Lung (tissue), 12 donors: ENCODE results near the gene SPSB4. TPM values are rescaled to one million over a fixed set of nuclear protein-coding genes. Genes with fewer than 3 reads are reported as not detected.

Experiments used
- ATAC-seq: fragments of 200-7000 bp; cut with Tn5 transposase; one replicate; pipeline ENCODE4 v1.9.1; 2020; ENCODE audit warnings: moderate number of reproducible peaks; ENCODE audit not compliant: insufficient read depth, low FRiP score
- DNase-seq, 3 donors: peaks; one replicate each; pipeline ENCODE4 v3.0.0-alpha.2; 2013 to 2017
- H3K27ac ChIP-seq, 2 donors: one replicate each; pipeline ENCODE4 v1.5.1; 2013; ENCODE audit warnings: mild to moderate bottlenecking in 2 of 2, moderate library complexity in 2 of 2, control low read depth in 1 of 2, inconsistent platforms in 1 of 2, low read depth in 1 of 2, low read length in 1 of 2
- H3K27me3 ChIP-seq, 3 donors: one replicate each; pipeline ENCODE4 v1.5.1; 2013; ENCODE audit warnings: low read length in 2 of 3; ENCODE audit not compliant: control insufficient read depth in 3 of 3, insufficient read depth in 3 of 3
- H3K36me3 ChIP-seq, 4 donors: one replicate each; pipeline ENCODE4 v1.5.1; 2013; ENCODE audit warnings: low read length in 4 of 4, mild to moderate bottlenecking in 1 of 4, moderate library complexity in 1 of 4; ENCODE audit not compliant: control insufficient read depth in 4 of 4, insufficient read depth in 4 of 4
- H3K4me1 ChIP-seq, 5 donors: one replicate each; pipeline ENCODE4 v1.5.1; 2013; ENCODE audit warnings: low read length in 5 of 5, mild to moderate bottlenecking in 2 of 5, moderate library complexity in 1 of 5; ENCODE audit not compliant: control insufficient read depth in 5 of 5, insufficient read depth in 5 of 5
- H3K4me3 ChIP-seq: one replicate; pipeline ENCODE4 v1.5.1; 2013; ENCODE audit warnings: mild to moderate bottlenecking, control low read depth, moderate library complexity
- H3K9ac ChIP-seq, 2 donors: one replicate each; pipeline ENCODE4 v1.5.1; 2013; ENCODE audit warnings: low read length in 2 of 2, control low read depth in 1 of 2; ENCODE audit not compliant: insufficient read depth in 1 of 2
- H3K9me3 ChIP-seq, 4 donors: one replicate each; pipeline ENCODE4 v1.5.1; 2013; ENCODE audit warnings: low read length in 3 of 4, mild to moderate bottlenecking in 1 of 4, moderate library complexity in 1 of 4; ENCODE audit not compliant: control insufficient read depth in 4 of 4, insufficient read depth in 3 of 4
- WGBS, 2 donors: extraction: QIAGEN DNeasy Blood & Tissue Kit; methylation state at CpG; one replicate each; pipeline ENCODE4 v1.1.7; 2013; 5-methylcytosine and 5-hydroxymethylcytosine counted together
- polyA plus RNA-seq, 2 donors: library from polyadenylated mRNA; stranded (reverse); fragments of 200-250 nt; gene quantifications; one replicate each; pipeline ENCODE4 v1.2.1, GENCODE V29; 2013
- total RNA-seq, 2 donors: library from RNA; depleted of rRNA in 1 of 2; stranded (reverse); fragments of >200 nt in 1 of 2; gene quantifications; one replicate each; pipeline ENCODE4 v1.2.1, GENCODE V29; 2014 to 2021
- TF ChIP-seq, protein P1 (sequence below): IDR thresholded peaks from 2 replicates; pipeline ENCODE4 v1.5.1; 2012; ENCODE audit warnings: mild to moderate bottlenecking; ENCODE audit errors: control extremely low read depth, extremely low read depth
- donor health status: control.
- donor health status: control.
- donor health status: Bipolar disorder and iron deficiency.
- donor health status: healthy.
- donor health status: DM: yes; HTN: yes; CAD: no.

The SPSB4 gene
- total and polyA plus RNA-seq, 4 donors = 0.25 to 4.4 (median 1.5) TPM

DNA sequence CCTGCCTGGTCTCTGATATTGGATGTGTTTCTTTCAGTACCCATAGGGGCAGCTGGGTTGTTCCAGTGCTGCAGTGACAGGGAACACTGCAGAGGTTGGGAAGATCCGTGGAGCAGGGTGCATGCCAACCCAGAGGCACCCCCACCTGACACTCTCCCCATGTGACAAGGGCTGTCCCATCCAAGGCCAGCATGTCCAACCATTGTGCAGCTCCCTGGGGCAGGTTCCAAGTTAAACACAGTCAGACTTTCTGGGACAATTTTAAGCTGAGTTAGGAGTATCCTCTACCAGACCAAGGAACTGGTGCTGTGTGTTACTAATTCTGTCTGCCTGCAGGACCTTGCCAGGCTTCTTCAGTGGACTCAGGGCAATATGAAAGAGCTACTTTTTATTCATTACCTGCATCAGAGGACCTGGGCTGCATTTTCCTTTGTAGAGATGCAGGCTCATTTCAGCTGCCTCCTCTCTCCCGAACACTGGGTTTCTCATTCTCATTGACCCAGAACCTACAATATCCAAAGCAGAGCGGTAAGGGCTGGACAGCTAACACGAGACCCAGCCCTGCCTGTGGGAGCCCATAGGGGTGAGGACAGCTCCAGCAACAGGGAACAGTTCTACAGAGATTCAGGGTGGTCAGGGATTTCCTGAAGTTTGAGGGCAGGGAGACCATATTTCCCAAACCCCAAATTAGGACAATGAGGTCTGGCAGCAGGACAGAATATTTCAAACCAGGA is 72.7 kb downstream of the SPSB4 start:
- DNase-seq (no peak), ATAC-seq (no peak)
- Histone ChIP-seq H3K36me3 (peaks cover 0 to 2% (median 0%) of the 10 kb centered on the region in 4 donors), H3K9ac (no peak overlapping the region), H3K9me3 (no peaks in the 10 kb centered on the region), H3K4me1 (no peaks in the 10 kb centered on the region), H3K4me3 (no peak overlapping the region), H3K27me3 (no peaks in the 10 kb centered on the region), H3K27ac (no peak overlapping the region)
- TF ChIP-seq, protein P1, sequence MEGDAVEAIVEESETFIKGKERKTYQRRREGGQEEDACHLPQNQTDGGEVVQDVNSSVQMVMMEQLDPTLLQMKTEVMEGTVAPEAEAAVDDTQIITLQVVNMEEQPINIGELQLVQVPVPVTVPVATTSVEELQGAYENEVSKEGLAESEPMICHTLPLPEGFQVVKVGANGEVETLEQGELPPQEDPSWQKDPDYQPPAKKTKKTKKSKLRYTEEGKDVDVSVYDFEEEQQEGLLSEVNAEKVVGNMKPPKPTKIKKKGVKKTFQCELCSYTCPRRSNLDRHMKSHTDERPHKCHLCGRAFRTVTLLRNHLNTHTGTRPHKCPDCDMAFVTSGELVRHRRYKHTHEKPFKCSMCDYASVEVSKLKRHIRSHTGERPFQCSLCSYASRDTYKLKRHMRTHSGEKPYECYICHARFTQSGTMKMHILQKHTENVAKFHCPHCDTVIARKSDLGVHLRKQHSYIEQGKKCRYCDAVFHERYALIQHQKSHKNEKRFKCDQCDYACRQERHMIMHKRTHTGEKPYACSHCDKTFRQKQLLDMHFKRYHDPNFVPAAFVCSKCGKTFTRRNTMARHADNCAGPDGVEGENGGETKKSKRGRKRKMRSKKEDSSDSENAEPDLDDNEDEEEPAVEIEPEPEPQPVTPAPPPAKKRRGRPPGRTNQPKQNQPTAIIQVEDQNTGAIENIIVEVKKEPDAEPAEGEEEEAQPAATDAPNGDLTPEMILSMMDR = no peak
- 81 to 90% methylated on average over 4 of the region's 4 CpGs for WGBS, 2 donors

DNA sequence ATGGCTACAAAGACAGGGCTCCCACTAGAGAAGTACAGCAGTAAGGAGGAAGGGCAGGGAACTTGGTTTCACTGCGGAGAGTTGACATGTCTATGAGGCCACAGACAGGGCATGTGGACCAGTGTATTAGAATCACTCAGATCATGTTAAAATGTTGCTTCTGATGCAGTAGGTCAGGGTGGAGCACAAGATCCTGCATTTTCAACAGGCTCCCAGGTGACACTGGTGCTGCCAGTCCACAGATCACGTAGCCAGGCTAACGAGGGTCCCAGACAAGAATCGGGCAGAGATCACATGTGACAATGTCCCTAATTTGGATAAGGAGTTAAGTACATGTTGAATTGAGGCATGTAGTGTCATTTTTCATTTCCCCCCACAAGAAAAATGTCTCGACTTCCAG is 73.6 kb downstream of the SPSB4 start:
- WGBS, 2 donors = 93 to 98% methylated on average over 5 of the region's 5 CpGs
- H3K36me3 ChIP-seq = peaks cover 0 to 2% (median 0%) of the 10 kb centered on the region in 4 donors
- ATAC-seq (no peak), DNase-seq (no peak)
- H3K4me1 ChIP-seq = no peaks in the 10 kb centered on the region
- H3K27me3 ChIP-seq = no peaks in the 10 kb centered on the region
- no peak overlapping the region for H3K27ac ChIP-seq
- H3K9ac ChIP-seq = no peak overlapping the region
- no peaks in the 10 kb centered on the region for H3K9me3 ChIP-seq
- H3K4me3 ChIP-seq = no peak overlapping the region
- TF ChIP-seq, protein P1 = no peak

DNA sequence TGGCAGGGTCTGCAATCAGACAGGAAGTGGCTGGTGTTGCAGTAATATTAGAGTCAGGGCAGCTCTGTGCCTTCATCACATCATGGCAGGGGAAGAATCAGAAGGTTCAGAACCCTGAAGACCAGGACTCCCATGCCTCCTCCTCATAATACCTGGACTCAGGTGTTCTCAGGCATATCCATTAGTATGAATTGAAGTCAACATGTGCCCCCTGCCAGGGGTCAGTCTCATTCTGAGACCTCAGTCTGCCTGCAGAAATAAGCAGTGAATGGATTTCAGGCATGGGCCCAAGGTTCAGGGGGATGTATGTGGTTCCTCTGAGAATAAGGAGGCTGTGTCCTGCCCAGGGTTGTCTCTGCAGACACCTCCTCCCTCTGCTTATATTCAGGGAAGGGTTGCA is 74.2 kb downstream of the SPSB4 start:
- Histone ChIP-seq H3K4me1 (no peaks in the 10 kb centered on the region), H3K27ac (no peak overlapping the region), H3K36me3 (peaks cover 0 to 2% (median 0%) of the 10 kb centered on the region in 4 donors), H3K27me3 (no peaks in the 10 kb centered on the region), H3K4me3 (no peak overlapping the region), H3K9me3 (peaks cover 0 to 2% (median 0%) of the 10 kb centered on the region in 4 donors), H3K9ac (no peak overlapping the region)
- ATAC-seq (no peak), DNase-seq (no peak)
- TF ChIP-seq, protein P1 = no peak
